ELR (cell line): Measurements from ENCODE around the gene ABLIM2.

Experiments used
- DNase-seq: peaks from one replicate; pipeline ENCODE4 v3.0.0-alpha.2; 2015; ENCODE audit warnings: low read depth

ABLIM2 gene

DNA sequence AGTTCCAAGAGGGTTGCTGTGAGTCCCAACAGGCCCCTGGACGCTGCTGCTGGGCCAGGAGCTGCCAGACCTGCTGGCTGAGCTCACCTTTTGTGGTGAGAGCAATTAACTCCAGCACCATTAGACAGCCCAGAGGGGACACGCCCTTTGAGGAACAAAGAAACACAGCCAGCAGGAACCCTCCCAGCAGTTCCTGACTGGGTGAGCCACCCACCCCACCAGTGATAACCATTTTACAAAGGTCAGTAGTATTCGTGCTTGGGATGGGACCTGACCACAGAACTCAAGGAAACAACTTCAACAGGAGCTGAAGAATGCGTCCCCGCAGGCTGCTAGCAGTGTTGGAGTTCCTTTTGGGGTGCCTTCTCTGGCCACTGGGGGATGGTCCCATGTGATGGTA is 180.1 kb downstream of the ABLIM2 start:
- DNase-seq, result no peak

DNA sequence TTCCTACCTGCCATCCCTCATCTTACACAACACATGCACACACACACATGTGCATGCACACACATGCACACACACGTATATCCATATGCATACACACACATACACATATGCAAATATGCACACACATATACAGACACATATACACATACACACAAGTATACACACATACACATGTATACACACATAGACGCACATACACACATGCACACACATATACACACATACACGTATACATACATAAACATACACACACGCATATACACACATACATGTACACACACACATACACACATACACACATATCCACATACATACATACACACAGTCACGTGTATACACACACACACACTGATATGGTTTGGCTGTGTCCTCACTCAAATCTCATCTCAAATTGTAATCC is 182.0 kb downstream of the ABLIM2 start:
- DNase-seq, result no peak

- no peak for DNase-seq
These were observed 182.6 kb downstream of the ABLIM2 start for GRCh38 chr4:7976025-7976424.

DNA sequence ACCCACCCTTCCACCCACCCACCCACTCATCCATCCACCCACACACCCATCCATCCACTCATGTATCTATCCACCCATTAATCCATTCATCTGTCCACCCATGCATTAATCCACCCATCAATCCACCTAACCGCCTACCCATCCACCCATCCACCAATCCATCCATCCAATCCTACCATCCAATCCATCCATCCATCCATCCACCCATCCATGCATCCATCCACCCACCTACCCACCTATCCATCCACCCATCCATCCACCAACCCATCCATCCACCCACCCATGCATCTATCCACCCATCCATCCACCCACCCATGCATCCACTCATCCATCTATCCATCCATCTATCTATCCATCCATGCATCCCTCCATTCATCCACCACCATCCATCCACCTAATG is 184.2 kb downstream of the ABLIM2 start:
- no peak for DNase-seq

- DNase-seq, result peak; percentile 83
These were observed 185.1 kb downstream of the ABLIM2 start for GRCh38 chr4:7973545-7973981.

- DNase-seq, result peak; percentile 78
These were observed 186.6 kb downstream of the ABLIM2 start for GRCh38 chr4:7971881-7972500.

DNA sequence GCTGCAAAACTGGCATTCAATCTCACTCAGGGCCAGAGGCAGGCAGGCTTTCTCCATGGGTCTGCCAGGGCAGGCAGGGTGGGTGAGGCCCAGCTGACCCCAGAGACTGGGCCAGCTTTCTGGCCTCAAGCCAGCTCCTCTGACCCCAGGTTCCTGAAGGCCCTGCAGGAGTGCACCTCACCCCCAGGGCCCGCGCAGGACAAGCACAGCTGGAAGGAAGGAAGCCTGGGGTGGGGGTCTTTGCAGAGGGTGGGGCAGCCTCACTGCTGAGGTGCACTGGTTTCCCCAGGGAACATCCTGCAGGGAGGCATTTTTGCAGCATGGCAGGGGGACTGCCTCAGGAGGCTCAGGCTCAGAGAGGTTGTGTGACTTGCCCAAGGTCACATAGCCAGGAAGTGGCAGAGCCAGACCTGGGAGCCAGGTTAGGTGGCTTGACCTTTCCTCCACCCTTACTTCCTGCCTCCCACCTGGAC is 187.4 kb downstream of the ABLIM2 start:
- no peak for DNase-seq

DNA sequence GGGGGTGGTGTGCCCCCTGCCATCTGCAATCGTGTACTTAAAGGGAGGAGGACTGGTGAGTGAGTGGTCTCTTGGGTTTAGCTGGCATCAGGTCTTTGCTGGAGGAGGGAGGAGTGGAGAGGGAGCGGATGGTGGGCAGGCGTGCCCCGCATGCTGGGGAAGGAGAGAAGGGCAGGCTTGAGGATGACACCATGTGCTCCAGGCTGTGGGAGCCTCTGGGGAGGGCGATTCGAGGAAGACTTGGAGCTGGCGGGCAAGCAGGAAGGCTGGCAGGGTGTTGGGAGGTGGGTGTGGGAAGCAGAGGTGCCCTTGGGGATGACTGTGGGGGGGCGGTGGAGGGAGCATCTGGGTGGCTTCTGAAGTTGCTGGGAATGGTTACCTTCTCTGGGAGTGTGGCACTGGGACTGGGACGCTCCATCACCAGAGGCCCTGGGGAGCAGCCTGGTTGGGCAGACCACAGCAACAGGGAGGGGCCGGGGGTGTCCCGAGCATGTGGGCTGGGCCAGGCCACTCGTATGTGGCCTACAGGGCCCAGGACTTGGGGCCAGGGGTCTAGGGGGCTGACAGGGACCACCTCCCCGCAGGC is 188.2 kb downstream of the ABLIM2 start:
- no peak for DNase-seq

GRCh38 chr4:7968262-7968896 is 190.2 kb downstream of the ABLIM2 start:
- DNase-seq, result no peak

- DNase-seq, result peak; percentile 55
These were observed 190.9 kb downstream of the ABLIM2 start for GRCh38 chr4:7967501-7968261.

GRCh38 chr4:7967063-7967440 is 191.6 kb downstream of the ABLIM2 start:
- DNase-seq, result no peak

- DNase-seq, result no peak
These were observed 192.1 kb downstream of the ABLIM2 start for GRCh38 chr4:7966281-7967062.

- peak; percentile 65 for DNase-seq
These were observed 193.5 kb downstream of the ABLIM2 start for GRCh38 chr4:7964890-7965662.

- no peak for DNase-seq
These were observed 194.2 kb downstream of the ABLIM2 start for GRCh38 chr4:7964459-7964858.

DNA sequence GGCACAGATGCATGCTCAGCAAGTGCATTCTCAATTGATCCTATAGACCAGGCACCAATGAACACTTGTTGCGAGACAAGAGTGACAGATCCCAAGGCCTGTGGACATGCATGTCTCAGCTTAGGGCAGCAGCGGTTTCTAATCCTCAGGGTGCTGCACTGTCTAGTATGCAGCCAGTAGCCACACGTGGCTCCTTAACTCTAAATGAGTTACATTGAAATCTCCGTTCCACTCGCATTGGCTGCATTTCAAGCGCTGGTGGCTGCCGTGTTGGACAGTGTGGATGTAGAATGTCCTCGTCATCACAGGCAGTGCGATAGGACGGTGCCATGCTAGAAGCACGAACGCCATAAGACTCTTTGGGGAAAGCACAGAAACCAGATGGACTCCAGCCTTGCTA is 194.9 kb downstream of the ABLIM2 start:
- no peak for DNase-seq

DNA sequence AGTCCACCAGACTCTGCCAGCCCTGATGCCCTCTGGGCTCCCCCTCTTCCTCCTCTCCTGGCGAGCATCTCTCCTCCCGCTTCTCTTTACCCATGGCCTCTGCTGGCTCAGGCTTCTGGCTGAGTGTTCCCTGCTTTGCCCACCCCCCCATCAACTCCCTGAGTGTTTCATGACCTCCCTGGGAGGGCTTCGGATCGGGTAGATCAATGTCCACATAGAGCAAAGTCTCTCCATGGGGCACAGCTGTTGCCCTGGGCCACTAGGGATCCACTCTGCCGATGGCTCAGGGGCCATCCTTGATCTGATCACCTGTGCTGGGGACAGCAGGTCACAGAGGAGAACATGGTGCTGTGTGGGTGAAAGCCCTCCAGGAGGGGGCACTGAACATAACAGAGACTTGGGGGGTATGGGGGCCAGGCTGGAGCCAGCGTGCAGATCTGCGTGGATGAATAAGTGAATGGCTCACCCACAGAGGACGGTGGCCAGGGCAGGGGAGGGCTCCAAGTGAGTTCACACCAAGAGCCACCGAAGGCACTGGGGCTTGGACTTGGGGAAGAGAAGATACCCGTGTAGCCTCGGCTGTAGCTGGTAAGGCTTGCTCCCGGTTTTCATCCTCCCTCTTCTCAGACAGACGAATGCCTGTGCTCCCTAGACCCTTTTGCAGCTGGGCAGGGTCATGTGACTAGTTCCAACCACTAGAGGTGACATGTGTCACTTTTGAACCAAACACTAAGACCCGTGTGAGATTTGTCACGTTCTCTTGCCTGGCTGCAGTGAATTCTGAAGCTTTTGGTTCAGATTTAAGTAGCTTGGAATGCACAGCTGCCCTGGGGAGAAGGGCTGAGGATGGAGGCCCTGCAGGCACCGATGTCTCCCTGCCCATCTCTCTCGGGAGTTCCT is 195.8 kb downstream of the ABLIM2 start:
- no peak for DNase-seq

DNA sequence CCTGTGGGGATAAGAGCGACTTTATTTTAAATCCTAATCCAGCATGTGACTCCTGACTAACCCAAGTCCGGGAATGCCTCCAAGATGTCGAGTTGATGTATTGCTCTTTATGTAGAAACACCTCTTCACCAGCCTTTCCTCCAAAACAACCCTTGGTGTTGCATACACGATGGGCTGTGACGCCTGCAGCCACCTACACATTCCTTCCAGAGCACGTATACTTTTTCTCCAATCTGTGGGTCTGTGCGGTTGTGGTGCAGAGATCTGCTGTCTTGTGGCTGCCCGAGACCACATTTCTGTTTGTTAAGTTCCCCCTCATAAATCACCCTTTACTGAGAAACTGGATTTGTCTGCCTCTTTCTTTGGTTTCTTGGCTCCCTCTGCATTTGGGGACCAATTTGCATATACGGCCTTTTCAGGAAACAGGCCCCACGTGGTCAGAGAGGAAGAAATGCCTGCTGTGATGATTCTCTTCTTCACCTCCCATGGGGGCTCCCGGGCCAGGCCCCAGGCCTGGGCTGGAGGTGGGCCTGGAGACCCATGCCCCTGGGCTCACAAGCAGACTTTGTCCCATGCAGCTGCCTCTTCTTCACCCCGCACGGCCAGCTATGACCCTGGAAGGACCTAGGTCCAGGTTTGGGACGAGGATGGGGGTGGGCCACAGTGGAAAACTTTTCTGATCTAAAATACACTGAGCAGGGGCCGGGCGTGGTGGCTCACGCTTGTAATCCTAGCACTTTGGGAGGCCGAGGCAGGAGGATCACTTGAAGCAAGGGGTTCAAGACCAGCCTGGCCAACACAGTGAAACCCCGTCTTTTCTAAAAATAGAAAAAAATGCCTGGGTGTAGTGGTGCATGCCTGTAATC is 197.6 kb downstream of the ABLIM2 start:
- peak; percentile 97 for DNase-seq

GRCh38 chr4:7960017-7960789 is 198.4 kb downstream of the ABLIM2 start:
- peak; percentile 85 for DNase-seq
